ENCODE measurements around the gene KDM4B.

KDM4B gene

DNA sequence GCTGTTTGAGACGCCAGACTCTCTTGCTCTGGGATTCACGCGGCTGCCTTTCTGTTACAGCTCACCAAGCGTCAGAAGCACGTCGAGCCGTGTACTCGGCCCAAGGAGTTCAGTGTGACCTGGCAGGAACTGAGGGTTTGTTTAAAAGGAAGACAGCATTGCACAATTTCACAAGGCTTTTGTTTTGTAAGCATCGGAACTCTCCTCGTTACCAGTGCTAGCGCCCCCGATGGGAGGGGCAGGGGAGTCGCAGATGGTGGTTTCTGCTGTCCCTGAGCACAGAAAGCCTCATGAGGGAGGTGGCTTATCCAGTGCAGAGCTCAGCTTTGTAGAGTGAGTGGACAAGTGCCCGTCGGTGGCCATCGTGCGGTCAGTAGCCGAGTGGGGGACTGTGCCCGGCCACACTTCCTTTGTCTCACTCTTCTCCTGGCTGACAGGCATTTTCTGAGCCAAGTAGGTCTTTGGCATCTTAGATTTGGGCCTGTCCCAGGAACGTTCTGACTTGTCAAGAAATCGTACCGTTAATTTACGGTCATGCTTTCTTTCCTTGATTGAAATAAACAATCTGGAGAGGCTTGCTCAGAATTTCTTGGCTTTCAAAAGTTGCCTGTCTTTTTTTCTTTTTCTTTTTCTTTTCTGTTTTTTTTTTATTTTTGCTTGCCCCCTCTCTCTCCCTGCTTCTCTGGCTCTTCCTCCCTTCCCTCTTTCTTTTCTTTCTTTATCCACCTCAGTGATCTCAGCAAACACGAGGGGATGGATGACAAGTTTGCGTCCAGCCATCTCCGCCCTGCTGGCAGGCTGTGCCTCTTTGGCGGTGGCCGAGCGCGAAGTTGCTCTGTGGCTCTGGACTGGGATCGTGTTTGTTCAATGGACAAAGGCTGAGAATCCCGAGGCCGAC is 7.7 kb downstream of the KDM4B start:
- H3K4me3 ChIP-seq (replicated peaks; ENCODE audit: low read depth, low read length) = peak overlapping the region; percentile 1
- peak; percentile 99 for DNase-seq (ENCODE audit: low read depth)

DNA sequence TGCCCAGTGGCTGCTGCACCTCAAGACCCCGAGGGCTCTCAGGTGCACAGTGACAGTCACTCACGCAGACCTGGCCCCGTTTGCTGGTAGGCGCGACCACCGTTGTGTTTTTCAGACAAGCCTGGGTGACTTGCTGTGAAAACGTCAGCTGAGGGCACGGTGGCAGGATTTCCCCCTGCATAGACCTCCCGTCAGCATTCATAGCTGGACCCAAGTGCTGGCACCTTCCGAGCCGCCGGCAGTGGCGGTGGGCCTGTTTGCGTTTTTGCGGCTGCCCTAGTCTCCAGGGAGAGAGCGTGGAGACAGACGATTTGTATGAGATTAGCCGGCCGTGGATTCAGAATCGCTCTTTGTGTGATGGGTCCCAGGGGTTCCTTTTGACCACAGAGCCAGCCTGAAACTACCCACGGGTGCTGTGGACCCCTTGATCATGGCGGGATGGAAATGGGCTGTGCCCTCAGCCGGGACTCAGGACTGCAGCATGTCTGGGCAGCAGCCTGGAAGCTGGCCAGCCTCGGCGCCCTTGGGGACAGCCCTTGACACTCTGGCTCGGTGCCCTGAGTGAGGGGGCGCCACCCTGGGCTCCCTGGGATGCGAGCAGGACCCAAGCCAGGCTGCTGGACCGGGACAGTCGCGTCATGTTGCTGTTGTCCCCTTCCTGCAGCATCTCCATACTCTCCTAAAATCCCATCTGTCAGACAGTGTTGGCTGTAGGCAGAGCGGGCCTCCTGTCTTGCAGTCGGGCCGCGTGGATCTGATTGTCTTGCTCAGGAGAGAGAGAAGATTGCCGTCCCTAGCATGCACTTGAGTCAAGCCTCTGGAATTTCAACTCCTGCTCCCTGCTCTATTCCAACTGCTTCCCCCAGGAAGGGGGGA is 8.6 kb downstream of the KDM4B start:
- peak; percentile 92 for DNase-seq (ENCODE audit: low read depth)
- peak overlapping the region; percentile 5 for H3K4me3 ChIP-seq (replicated peaks; ENCODE audit: low read depth, low read length)
- TF ChIP-seq, protein P1, sequence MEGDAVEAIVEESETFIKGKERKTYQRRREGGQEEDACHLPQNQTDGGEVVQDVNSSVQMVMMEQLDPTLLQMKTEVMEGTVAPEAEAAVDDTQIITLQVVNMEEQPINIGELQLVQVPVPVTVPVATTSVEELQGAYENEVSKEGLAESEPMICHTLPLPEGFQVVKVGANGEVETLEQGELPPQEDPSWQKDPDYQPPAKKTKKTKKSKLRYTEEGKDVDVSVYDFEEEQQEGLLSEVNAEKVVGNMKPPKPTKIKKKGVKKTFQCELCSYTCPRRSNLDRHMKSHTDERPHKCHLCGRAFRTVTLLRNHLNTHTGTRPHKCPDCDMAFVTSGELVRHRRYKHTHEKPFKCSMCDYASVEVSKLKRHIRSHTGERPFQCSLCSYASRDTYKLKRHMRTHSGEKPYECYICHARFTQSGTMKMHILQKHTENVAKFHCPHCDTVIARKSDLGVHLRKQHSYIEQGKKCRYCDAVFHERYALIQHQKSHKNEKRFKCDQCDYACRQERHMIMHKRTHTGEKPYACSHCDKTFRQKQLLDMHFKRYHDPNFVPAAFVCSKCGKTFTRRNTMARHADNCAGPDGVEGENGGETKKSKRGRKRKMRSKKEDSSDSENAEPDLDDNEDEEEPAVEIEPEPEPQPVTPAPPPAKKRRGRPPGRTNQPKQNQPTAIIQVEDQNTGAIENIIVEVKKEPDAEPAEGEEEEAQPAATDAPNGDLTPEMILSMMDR (IDR thresholded peaks at IDR 0.05; ENCODE audit: low read length, missing control alignments) = no peak

More for the DNA sequence above, 7.7 kb downstream of the KDM4B start:
- TF ChIP-seq, protein P1 (IDR thresholded peaks at IDR 0.05; ENCODE audit: low read length, missing control alignments) = peak; percentile 73

DNA sequence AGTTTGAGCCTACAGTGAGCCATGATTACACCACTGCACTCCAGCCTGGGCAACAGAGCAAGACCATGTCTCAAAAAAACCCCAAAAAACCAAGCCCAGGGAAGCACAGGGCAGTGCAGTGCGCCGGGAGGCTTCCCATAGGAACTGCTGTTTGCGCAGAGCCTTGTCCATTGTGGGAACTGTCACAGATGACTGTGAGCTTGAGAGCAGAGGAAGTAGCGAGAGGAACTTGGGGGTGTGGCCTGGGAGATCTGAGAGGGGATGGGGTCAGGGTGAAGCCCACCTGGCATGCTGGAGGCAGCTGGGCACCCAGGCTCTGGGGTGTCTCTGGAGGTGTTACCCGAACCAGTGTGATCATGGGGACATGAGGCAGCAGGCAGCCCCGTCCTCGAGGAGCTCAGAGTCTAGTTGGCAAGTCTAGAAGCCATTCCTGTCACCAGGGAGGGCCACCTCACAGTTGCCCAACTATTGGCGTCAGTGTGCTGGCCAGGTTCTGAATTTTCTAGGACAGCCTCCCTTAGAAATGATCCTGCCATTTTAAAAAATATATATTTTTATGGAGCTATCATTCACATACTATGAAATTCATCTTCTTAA is 10.4 kb downstream of the KDM4B start:
- TF ChIP-seq, protein P1 (IDR thresholded peaks at IDR 0.05; ENCODE audit: low read length, missing control alignments) = no peak
- DNase-seq (ENCODE audit: low read depth) = no peak

DNA sequence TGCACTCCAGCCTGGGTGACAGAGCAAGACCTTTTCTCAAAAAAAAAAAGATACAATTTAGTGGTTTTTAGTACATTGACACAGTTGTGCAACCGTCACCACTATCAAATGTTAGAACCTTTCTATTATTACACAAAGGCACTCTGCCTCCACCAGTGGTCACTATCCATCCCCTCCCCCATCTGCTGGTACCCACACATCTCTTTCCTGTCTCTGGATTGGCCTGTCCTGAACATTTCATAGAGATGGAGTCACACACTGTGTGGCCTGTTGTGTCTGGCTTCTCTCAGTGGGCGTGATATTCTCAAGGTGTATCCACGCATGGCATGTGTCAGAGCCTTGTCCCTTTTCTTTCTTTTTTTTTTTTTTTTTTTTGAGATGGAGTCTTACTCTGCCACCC is 11.2 kb downstream of the KDM4B start:
- no peak for DNase-seq (ENCODE audit: low read depth)
- H3K4me3 ChIP-seq (replicated peaks; ENCODE audit: low read depth, low read length) = no peak overlapping the region
- TF ChIP-seq, protein P1 (IDR thresholded peaks at IDR 0.05; ENCODE audit: low read length, missing control alignments) = no peak

More for the DNA sequence above, 10.4 kb downstream of the KDM4B start:
- H3K4me3 ChIP-seq (replicated peaks; ENCODE audit: low read depth, low read length) = no peak overlapping the region

DNA sequence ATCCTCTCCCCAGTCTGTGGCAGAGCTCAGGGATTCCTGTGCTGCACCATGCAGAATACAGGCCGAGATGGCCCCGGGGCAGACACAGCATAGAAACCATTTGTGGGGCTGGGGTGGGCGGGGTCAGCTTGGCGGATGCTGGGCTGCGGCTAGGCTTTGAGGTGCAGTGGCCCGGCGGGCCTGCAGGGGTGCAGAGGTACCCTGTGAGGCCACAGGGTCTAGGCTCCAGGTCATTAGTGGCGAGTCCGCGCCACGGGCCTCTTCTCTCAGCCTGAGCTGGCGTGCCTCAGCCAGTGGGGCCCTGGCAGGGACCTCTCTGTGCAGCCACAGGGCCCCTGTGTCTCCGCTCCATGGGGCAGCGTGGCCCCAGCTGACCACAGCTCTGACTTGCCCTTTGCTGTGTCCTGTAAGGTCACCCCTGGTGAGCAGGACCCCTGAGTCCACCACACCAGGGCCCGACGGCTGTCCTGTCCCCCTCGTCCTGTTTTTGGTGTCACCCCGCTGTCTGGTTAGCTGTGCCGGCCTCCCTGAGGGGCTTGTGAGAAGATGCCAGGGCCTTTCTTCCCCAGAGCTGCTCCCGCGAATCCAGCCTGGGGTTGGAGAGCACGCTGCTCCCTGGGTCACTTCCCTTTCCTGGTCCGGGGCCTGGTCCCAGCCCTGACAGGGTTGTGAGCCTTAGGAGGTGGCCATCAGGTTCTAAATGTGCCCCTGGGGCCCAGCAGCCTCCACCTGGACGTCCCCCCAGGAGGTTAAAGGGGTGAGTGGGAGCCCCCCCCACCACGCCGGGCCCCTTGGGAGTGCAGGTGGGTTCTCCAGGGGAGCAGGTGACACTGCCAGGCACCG is 12.1 kb downstream of the KDM4B start:
- TF ChIP-seq, protein P1 (IDR thresholded peaks at IDR 0.05; ENCODE audit: low read length, missing control alignments) = no peak
- H3K4me3 ChIP-seq (replicated peaks; ENCODE audit: low read depth, low read length) = no peak overlapping the region

DNA sequence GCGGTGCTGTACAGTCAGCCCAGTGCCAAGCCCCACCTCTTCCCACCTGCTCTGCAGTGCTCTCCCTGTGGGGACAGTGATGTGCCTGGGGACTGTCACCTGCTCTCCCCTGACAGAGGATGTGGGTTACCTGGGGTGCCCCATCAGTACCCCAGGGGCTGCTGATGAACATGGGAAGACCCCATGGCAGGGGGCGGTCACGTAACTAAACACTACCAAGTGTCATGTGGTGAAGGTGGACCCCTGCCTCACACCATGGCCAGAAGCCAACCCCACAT is 12.7 kb downstream of the KDM4B start:
- DNase-seq (ENCODE audit: low read depth) = no peak
- TF ChIP-seq, protein P1 (IDR thresholded peaks at IDR 0.05; ENCODE audit: low read length, missing control alignments) = no peak
- H3K4me3 ChIP-seq (replicated peaks; ENCODE audit: low read depth, low read length) = no peak overlapping the region

More for the DNA sequence above, 12.1 kb downstream of the KDM4B start:
- DNase-seq (ENCODE audit: low read depth) = no peak

Data from fibroblast of pulmonary artery (primary cell).